Lung microvascular endothelial cell (primary cell): ENCODE measurements around the gene NHEJ1. TPM values are rescaled to one million over a fixed set of nuclear protein-coding genes. Genes with fewer than 3 reads are reported as not detected.
A peak's percentile ranks its signal among the peaks of the same experiment; 100 is the strongest.
"Not testable (repeated sequence)": the region's sequence is repeated elsewhere in the genome, so short reads cannot be mapped to it uniquely, and the experiment has no call there.

ENCODE experiments used
- DNase-seq, 2 donors: peaks; one replicate each; pipeline versions ENCODE4 v3.0.0 to v3.0.0-alpha.2; 2010; ENCODE audit warnings: low read depth in 2 of 2
- total RNA-seq: library from RNA; depleted of rRNA; stranded (reverse); fragments of >200 nt; gene quantifications from 2 replicates; pipeline ENCODE4 v1.2.1, GENCODE V29; 2014

The NHEJ1 gene, protein sequence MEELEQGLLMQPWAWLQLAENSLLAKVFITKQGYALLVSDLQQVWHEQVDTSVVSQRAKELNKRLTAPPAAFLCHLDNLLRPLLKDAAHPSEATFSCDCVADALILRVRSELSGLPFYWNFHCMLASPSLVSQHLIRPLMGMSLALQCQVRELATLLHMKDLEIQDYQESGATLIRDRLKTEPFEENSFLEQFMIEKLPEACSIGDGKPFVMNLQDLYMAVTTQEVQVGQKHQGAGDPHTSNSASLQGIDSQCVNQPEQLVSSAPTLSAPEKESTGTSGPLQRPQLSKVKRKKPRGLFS
- 12.6 and 13.1 TPM in 2 replicates for total RNA-seq

DNA sequence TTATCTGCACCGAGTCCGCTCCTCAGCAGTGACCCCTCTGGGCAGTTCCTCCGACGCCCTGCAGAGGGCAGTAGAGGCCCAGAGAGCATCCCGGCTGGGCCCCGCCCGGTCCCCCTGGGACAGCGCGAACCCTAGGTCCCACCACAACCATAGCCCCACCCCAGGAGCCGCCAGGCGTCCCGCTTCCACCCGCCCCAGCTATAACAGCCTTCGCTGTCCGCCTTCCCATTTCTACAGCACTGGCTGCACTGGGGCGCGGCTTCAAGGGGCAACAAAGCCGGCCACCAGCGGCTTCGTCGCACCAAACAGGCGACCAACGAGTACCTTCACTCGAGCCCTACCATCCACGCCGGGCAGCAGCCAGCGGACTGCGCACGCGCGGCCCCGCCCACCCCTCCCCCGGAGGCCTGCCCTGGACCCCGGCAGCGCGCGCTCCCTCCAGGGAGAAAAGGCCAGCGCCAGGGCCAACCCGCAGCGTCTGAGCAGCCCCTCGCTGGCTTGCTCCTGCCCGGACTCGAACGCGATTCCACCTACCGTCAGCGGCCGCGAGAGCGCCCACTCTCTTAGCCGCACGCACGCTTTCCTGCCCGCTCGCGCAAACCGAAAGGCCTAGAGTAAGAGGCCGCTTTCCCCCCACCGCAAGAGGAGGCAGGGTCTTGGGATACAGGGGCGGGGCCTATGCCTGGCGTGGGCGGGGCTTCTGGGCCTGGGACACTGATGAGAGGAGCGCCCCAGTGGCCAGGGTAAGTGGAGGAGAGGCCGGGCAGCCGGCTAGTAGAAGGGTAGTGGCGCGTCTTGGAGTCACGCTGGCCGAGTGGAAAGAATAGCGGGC lies at the start of gene NHEJ1:
NHEJ1 (minus strand) TSS at position 630 of the 832 bp plus-strand sequence. CDS start 2,453 bp downstream, outside the sequence.
- peak; percentile 95 to 96 for DNase-seq

DNA sequence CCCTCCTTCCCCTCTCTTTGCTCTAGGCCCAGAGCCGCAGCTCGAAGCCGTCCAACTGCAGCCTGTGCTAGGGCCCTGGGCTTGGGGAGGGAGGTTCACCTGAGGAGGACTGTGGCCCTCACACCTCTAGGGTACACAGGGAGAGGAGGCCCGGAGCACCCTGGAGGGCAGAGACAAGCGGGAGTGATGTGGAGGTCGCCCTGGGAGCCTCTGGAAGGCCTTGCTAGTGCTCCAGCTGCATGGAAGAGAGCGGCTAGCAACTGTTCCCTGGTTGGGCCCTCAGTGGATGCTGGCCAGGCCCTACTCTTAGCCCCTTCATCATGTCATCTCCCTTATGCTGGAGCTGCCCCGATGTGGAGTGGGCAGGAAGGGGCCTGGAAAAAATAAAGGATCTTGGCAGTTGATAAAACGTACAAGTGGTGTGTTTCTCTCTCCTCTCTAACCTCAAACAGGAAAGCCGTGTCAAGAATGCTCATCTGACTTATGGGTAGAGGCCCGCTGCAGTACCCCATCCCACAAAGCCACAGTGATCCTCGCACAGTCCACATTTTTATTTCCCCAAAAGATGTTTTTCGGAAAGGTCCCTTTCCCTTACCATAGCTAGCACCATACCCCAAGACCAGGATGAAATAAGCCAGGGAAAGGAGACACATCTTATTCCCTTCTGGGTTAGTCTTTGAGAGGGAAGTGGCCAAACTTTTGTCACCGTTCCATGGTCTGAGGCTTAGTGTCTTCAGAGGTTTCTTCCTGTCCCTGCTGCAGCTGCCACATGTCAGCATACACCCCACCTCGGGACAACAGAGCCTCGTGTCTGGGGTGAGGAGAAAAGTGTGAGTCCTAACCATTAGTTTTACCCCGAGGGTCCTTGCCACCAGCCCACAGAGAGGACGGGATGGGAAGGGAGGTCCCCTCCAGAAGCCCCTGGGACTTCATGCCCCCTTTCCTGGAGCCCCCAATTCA lies 48.9 kb upstream of the NHEJ1 start:
- no peak for DNase-seq

DNA sequence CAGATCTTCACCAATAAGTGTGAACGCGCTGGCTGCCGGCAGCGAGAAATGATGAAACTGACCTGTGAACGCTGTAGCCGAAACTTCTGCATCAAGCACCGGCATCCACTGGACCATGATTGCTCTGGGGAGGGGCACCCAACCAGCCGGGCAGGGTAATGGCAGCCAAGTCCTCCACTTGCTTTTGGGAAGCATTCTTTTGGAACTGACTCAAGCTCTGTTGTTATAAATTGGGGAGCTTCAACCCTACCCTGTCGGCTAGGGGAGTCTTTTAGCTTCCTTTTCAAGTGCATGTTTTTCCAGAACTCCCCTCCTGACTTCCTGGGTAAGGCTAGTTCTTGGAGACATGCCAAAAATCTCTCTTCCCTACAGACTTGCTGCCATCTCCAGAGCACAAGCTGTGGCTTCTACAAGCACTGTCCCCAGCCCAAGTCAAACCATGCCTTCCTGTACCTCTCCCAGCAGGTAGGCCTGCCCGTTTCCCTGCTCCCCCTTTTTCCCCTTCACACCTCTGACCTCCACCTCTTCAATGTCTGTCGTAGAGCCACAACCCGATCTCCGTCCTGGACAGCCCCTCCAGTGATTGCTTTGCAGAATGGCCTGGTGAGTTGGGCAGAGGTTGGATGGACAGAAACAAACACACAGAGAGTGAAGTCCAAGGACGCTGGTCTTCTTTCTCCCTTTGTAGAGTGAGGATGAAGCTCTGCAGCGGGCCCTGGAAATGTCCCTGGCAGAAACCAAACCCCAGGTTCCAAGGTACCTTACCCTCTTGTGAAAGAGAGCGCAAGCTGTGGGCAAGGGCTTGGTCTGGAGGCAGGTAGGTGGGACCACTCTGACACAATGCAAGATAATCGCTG lies 47.5 kb upstream of the NHEJ1 start:
- DNase-seq: peak; percentile 40 to 47

DNA sequence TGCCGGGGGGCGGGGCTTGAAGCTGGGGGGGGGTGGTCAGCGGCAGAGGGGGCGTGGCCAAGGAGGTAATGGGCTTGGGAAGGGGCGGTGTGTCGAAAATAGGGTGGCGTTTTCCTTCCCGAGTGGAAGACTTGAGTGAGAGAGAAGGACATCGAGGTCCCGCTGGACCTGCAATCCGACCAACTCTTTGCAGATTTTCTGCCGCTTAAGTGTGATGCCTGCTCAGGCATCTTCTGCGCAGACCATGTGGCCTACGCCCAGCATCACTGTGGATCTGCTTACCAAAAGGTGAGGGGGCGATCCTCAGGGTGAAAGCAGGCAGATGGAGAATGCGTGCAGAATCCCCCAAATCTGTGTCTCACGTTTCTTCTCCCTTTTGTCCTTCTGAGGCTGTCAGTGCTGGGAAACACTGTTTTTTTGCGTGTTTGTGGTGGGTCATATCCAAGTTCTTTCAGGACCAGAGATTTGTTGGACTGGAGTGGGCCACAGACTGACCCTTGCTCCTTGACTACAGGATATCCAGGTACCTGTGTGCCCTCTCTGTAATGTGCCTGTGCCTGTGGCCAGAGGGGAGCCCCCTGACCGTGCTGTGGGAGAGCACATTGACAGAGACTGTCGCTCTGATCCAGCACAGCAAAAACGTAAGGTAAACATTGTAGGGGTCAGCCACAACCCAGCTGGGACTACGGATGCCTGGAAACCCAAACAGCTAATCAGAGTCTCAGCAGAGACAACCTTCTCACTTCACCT lies 46.7 kb upstream of the NHEJ1 start:
- DNase-seq: peak in 1 of 2 donors; percentile 17

DNA sequence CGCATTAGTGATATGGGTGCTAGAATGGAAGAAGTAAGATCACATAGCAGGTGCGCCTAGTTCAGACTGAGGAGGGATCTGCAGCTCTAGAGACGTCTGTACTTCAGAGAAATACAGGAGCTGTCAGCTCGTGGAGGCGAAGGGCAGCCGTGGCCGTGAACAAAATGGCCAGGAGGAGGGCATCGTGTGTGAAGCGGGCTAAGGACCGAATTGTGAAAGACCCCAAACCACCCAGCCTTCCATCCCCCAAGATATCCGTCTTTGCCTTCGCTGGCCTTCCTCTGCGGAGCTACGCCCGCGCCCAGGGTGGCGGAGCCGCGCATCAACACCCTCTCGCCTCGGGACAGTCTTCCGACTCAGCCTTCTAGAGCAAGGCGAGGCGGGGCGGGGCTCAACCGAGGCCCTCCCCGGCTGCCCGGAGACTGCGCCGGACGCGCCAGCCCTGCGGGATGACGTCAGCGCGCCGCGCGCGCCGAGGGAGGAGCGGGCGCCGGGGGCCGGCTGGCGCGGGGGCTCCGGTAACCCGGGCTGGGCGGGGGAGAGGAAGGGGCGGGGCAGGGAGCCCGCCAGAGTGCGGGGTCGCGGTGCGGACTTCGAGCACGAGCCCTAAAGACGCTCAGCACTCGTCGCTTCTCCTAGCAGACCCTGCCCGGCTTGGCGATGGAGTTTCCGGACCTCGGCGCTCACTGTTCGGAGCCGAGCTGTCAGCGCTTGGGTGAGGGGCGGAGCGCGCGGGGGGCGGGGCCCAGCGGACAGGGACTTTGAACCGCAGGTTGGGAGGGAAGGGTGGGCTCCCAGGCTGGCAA lies 45.9 kb upstream of the NHEJ1 start, which contains the start of gene ZFAND2B:
ZFAND2B (plus strand) TSS at position 455 of the 806 bp plus-strand sequence; CDS start at position 661, 206 bp downstream.
- DNase-seq: peak; percentile 92 to 94

DNA sequence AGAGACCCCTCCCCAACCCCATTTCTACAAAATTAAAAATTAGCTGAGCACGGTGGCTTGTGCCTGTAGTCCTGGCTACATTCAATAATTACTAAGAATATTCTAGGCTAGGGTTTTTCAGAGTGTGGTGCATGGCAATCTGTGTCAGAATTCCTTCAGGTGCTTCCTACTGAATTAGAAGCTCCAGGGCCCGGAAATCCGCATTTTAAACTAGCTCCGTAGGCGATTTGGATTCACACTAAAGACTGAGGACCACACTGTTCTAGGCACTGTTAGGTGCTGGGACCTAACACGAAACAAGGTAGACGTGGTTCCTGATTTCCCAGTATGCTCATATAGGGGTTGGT lies 45.3 kb upstream of the NHEJ1 start:
- DNase-seq: no peak

DNA sequence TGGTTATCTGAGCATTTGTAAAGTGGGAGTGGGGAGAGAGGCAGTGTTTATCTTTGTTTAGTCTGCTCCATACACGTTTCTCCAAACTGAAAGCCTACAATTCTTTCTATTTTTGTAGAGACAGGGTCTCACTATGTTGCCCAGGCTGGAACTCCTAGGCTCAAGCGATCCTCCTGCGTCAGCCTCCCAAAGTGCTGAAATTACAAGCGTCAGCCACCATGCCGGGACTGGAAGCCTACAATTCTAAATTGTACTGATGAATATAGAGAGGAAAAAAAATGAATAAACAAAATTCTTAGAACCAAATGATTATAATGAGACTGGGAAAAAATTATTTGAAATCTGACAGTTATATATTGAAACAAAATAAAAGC lies 44.5 kb upstream of the NHEJ1 start:
- DNase-seq: no peak

DNA sequence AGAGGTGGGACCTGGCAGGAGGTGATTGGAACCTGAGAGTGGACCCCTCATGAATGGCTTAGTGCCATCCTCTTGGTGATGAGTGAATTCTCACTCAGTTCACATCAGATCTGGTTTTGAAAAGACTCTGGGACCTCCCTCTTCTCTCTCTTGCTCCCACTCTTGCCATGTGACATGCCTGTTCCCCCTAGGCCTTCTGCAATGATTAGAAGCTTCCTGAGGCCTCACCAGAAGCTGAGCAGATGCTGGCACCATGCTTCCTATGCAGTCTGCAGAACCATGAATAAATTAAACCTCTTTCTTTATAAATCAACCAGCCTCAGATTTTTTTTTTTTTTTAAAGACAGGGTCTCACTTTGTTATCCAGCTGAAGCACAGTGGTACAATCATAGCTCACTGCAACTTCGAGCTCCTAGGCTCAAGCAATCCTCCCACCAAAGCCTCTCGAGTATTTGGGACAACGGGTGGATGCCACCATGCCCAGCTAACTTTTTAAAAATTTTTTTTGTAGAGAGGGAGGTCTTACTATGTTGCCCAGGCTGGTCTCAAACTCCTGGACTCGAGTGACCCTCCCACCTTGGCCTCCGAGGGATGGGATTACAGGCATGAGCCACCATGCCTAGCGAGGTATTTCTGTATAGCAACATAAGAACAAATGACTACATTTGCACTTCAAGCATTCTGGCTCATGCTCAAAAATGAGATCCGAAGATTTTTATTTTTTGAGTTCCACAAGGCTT lies 44.0 kb upstream of the NHEJ1 start:
- no peak for DNase-seq

DNA sequence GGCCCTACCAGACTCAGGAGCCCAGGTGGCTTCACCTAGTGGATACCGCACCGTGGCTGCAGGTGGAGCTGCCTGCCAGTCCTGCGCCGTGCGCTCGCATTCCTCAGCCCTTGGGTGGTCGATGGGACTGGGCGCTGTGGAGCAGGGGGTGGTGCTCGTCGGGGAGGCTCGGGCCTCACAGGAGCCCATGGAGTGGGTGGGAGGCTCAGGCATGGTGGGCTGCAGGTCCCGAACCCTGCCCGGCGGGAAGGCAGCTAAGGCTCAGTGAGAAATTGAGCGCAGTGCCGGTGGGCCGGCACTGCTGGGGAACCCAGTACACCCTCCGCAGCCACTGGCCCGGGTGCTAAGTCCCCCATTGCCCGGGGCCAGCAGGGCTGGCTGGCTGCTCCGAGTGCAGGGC lies 40.7 kb upstream of the NHEJ1 start:
- DNase-seq: not testable (repeated sequence)

DNA sequence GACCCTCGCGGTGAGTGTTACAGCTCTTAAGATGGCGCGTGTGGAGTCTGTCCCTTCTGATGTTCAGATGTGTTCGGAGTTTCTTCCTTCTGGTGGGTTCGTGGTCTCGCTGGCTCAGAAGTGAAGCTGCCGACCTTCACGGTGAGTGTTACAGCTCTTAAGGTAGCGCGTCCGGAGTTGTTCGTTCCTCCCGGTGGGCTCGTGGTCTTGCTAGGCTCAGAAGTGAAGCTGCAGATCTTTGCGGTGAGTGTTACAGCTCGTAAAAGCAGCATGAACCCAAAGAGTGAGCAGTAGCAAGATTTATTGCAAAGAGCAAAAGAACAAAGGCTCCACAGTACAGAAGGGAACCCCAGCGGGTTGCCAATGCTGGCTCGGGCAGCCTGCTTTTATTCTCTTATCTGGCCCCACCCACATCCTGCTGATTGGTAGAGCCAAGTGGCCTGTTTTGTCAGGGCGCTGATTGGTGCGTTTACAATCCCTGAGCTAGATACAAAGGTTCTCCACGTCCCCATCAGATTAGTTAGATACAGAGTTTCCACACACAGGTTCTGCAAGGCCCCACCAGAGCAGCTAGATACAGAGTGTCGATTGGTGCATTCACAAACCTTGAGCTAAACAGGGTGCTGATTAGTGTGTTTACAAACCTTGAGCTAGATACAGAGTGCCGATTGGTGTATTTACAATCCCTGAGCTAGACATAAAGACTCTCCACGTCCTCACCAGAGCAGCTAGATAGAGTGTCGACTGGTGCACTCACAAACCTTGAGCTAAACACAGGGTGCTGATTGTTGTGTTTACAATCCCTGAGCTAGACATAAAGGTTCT lies 40.1 kb upstream of the NHEJ1 start:
- DNase-seq: not testable (repeated sequence)

DNA sequence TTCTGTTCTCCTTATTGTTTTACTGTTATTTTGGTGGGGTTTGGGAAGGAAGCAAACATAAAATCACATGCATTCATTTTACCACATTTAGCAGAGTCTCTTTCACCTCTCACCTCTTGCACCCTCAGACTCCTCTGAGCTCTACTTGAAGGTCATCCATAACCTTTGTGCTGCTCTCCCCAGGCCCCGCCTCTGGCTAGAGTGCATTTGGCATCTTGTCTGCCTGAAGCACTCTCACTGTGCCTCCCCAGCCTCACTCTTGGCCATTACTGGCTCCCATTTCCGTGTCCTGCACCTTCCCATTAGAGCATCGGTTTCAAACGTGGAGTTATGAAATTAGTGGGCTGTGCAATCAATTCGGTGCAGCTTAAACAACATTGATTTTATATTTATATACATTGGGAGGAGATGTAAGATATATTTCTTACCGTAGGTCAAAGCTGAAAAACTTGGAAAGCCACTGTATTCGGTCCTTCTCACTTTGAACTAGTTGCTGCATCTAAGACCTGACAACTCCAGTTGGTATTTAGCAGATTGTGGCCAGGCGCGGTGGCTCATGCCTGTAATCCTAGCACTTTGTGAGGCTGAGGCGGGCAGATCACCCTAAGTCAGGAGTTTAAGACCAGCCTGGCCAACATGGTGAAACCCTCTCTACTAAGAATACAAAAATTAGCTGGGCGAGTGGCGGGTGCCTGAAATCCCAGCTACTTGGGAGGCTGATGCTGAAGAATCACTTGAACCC lies 39.0 kb upstream of the NHEJ1 start:
- no peak for DNase-seq

DNA sequence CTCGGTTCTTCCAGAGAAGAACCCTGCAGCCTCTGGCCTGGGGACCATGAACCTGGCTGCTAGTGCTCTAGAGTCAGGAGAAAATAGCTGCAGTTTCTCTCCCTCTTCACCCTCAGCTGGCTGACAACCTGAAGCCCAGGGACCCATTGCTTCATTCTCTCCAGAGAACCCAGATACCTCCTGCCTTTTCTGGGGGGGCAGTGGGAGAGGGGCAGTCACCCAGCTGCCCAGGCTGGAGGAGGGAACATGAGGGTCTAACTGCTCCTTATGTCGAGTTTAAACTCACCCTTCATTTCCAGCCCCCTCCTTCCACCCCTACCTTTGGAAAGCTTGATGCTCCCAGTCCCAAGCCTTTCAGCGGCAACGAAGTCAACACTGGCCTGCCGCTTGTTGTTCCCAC lies 38.4 kb upstream of the NHEJ1 start:
- no peak for DNase-seq

DNA sequence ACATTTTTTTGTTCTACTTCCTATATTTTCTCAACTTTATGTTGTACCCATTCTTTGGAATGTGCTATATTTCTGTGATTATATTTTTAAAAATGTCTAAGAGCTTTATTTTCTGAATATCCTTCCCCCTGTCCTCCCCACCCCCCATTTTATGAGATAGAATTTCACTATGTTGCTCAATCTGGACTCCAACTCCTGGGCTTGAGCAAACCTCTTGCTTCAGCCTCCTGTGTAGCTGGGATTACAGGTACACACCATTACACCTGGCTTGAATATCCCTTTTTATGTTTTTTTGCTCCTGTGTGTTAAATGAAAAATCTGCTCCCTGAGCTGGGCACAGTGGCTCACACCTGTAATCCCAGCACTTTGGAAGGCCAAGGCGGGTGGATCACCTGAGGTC lies 36.8 kb upstream of the NHEJ1 start:
- DNase-seq: no peak

DNA sequence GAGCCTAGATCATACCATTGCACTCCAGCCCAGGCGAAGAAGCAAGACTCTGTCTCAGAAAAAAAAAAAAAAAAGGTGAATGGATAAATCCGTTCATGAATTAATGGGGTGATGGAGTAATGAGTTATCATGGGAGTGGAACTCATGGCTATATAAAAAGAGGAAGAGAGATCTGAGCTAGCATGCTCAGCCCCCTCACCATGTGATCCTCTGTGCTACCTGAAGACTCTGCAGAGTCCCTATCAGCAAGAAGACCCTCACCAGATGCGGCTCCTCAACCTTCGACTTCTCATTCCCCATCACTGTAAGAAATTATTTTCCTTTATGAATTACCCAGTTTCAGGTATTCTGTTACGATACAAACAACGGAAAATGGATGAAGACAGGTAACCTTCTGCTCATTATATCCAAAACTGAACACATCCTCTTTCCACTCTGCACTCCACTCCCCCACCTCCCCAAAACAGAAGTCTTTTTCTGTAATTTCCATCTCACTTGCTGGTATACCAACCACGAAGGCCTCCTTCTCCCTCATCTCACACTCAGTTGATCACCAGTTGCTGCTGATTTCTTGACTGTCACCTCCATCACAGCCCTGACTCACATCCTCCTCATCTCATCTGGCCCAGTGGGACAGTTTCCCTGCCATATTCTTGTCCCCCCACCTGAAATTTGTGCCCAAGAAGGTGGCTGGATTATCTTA lies 26.3 kb upstream of the NHEJ1 start:
- no peak for DNase-seq

DNA sequence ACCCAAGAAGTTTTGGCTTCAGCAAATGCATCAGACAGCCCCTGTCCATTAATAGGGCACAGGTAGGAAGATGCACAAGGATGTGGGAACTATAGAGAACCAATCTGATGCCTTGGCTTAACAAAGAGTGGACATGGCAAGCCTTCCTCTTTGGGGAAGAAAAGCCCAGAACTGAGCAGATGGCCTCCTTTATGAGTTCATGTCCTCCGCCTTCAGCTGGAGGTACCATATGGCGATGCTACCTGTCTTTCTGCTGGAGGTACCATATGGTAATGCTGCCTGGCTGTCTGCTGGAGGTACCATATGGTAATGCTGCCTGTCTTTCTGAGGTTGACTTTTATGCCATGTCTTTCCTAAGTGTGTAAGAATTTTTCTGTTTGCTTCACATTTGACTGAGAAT lies 23.5 kb upstream of the NHEJ1 start:
- DNase-seq: no peak

DNA sequence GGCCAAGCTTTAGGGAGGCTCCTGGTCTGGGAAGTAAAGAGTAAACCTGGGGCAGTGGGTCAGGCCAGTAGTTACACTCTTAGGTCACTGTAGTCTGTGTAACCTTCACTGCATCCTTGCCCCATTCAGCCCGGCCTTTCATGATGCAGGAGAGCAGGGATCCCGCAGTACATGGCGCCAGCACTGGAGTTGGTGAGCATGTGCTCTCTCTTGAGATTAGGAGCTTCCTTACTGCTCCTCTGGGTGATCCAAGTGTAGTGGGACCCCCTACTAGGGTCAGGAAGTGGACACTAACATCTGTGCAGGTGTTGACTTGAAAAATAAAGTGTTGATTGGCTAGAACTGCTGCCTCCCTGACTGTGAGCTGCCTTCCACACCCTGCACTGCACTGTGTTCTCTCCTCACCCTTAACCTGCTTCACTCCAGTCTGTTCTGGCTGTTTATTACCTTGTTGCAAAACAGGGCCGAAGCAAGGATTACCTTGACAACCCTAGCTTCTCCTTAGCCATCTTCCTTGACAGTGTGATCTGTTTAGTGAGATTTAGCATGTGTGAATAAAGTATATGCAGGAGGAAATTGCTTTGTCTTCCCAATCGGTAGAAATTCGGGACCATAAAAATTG lies 22.6 kb upstream of the NHEJ1 start:
- DNase-seq: no peak
